Astrocyte (in vitro differentiated cells and primary cell): ENCODE data around the gene EFCC1. TPM values are rescaled to one million over a fixed set of nuclear protein-coding genes. Genes with fewer than 3 reads are reported as not detected.

Source experiments
- DNase-seq: peaks from one replicate; pipeline ENCODE4 v3.0.0-alpha.2; 2010; ENCODE audit warnings: low read depth
- FAIRE-seq: peaks from 2 replicates; lab custom pipeline; 2011; peaks lifted over from hg19 to GRCh38; lab: Jason Lieb, UNC
- H2AFZ ChIP-seq: 2 replicates; pipeline ENCODE4 v1.6.0; 2012; ENCODE audit warnings: low read depth, low read length, inconsistent platforms
- H3K27ac ChIP-seq: 2 replicates; pipeline ENCODE4 v1.5.1; 2011; ENCODE audit warnings: low read depth, low read length, inconsistent platforms
- H3K27me3 ChIP-seq: 2 replicates; pipeline ENCODE4 v1.6.0; 2011; ENCODE audit warnings: low read length, inconsistent platforms; ENCODE audit not compliant: insufficient read depth
- H3K36me3 ChIP-seq: 2 replicates; pipeline ENCODE4 v1.5.1; 2011; ENCODE audit warnings: low read length, inconsistent platforms; ENCODE audit not compliant: insufficient read depth
- H3K4me1 ChIP-seq: 2 replicates; pipeline ENCODE4 v1.5.1; 2011; ENCODE audit warnings: low read length, inconsistent platforms; ENCODE audit not compliant: insufficient read depth
- H3K4me2 ChIP-seq: 2 replicates; pipeline ENCODE4 v1.6.0; 2012; ENCODE audit warnings: low read length, inconsistent platforms
- H3K4me3 ChIP-seq: 2 replicates; pipeline ENCODE4 v1.5.1; 2011; ENCODE audit warnings: low read depth, mild to moderate bottlenecking, low read length, inconsistent platforms; ENCODE audit not compliant: insufficient read depth
- H3K79me2 ChIP-seq: 2 replicates; pipeline ENCODE4 v1.6.0; 2012; ENCODE audit warnings: mild to moderate bottlenecking, low read length, inconsistent platforms; ENCODE audit not compliant: insufficient read depth
- H3K9ac ChIP-seq: 2 replicates; pipeline ENCODE4 v1.6.0; 2012; ENCODE audit warnings: mild to moderate bottlenecking, low read length, inconsistent platforms
- H3K9me3 ChIP-seq: 2 replicates; pipeline ENCODE4 v1.5.1; 2012; ENCODE audit warnings: low read depth, mild to moderate bottlenecking, low read length, inconsistent platforms; ENCODE audit not compliant: insufficient read depth
- H4K20me1 ChIP-seq: 2 replicates; pipeline ENCODE4 v1.6.0; 2012; ENCODE audit warnings: low read length, inconsistent platforms; ENCODE audit not compliant: insufficient read depth
- H3K27ac Mint-ChIP-seq: one replicate; pipeline ENCODE4 v1.8.0; 2021; ENCODE audit warnings: mild to moderate bottlenecking, mixed read lengths; ENCODE audit not compliant: unreplicated experiment
- H3K27me3 Mint-ChIP-seq: one replicate; pipeline ENCODE4 v1.8.0; 2021; ENCODE audit warnings: low read depth, mixed read lengths; ENCODE audit not compliant: unreplicated experiment
- H3K36me3 Mint-ChIP-seq: one replicate; pipeline ENCODE4 v1.8.0; 2021; ENCODE audit warnings: low read depth, mixed read lengths; ENCODE audit not compliant: unreplicated experiment
- H3K4me1 Mint-ChIP-seq: one replicate; pipeline ENCODE4 v1.8.0; 2021; ENCODE audit warnings: low read depth, mixed read lengths; ENCODE audit not compliant: unreplicated experiment
- H3K4me3 Mint-ChIP-seq: one replicate; pipeline ENCODE4 v1.8.0; 2021; ENCODE audit warnings: mild to moderate bottlenecking, moderate library complexity, mixed read lengths; ENCODE audit not compliant: unreplicated experiment
- H3K9me3 Mint-ChIP-seq: one replicate; pipeline ENCODE4 v1.8.0; 2021; ENCODE audit warnings: mild to moderate bottlenecking, mixed read lengths; ENCODE audit not compliant: unreplicated experiment
- CTCF ChIP-seq: IDR thresholded peaks from 2 replicates; pipeline ENCODE4 v1.5.1; 2011; ENCODE audit warnings: low read depth, mild to moderate bottlenecking, inconsistent platforms, low read length, moderate library complexity; ENCODE audit not compliant: insufficient read depth
- EZH2 ChIP-seq: IDR thresholded peaks from 2 replicates; pipeline ENCODE4 v1.6.1; 2012; ENCODE audit warnings: mild to moderate bottlenecking, low read length, inconsistent platforms; ENCODE audit not compliant: insufficient read depth
- total RNA-seq: library from RNA; stranded (reverse); gene quantifications from 2 replicates; pipeline ENCODE4 v1.2.1, GENCODE V29; 2021

The EFCC1 gene
- total RNA-seq, 1 donor from 2014 or later = not detected

- H3K9me3 ChIP-seq = no peaks in the 10 kb centered on the region
- H3K9ac ChIP-seq = no peak overlapping the region
- peaks cover 29% of the 10 kb centered on the region for H3K27me3 Mint-ChIP-seq
- DNase-seq (no peak), FAIRE-seq (no peak)
- H3K4me1 ChIP-seq = peaks cover 9% of the 10 kb centered on the region
- no peaks in the 10 kb centered on the region for H3K36me3 ChIP-seq
- H3K4me3 ChIP-seq = no peak overlapping the region
- no peak overlapping the region for H3K4me3 Mint-ChIP-seq
- H4K20me1 ChIP-seq = no peaks in the 10 kb centered on the region
- H3K4me1 Mint-ChIP-seq = peaks cover 2% of the 10 kb centered on the region
- peaks cover 15% of the 10 kb centered on the region for H3K27me3 ChIP-seq
- no peaks in the 10 kb centered on the region for H3K79me2 ChIP-seq
- no peak overlapping the region for H3K4me2 ChIP-seq
- H3K36me3 Mint-ChIP-seq = peaks cover 3% of the 10 kb centered on the region
- no peak overlapping the region for H2AFZ ChIP-seq
- H3K27ac ChIP-seq = no peak overlapping the region
- peaks cover 4% of the 10 kb centered on the region for H3K9me3 Mint-ChIP-seq
- H3K27ac Mint-ChIP-seq = no peak overlapping the region
- TF ChIP-seq EZH2 (no peak), CTCF (no peak)
These were observed 22.8 kb downstream of the EFCC1 start for GRCh38 chr3:129023909-129024308.

- peaks cover 4% of the 10 kb centered on the region for H3K9me3 Mint-ChIP-seq
These were observed 24.0 kb downstream of the EFCC1 start for GRCh38 chr3:129025108-129025507.

More at GRCh38 chr3:129025108-129025507, 24.0 kb downstream of the EFCC1 start:
- Histone ChIP-seq H2AFZ (no peak overlapping the region), H3K9ac (no peak overlapping the region), H3K36me3 (no peaks in the 10 kb centered on the region), H3K4me2 (no peak overlapping the region), H3K9me3 (no peaks in the 10 kb centered on the region), H3K27ac (no peak overlapping the region), H3K27me3 (peaks cover 13% of the 10 kb centered on the region), H4K20me1 (no peaks in the 10 kb centered on the region), H3K79me2 (no peaks in the 10 kb centered on the region), H3K4me1 (peaks cover 9% of the 10 kb centered on the region), H3K4me3 (no peak overlapping the region)
- Mint-ChIP-seq H3K36me3 (peaks cover 3% of the 10 kb centered on the region), H3K27ac (no peak overlapping the region), H3K4me1 (peaks cover 2% of the 10 kb centered on the region), H3K27me3 (peaks cover 34% of the 10 kb centered on the region), H3K4me3 (no peak overlapping the region)
- TF ChIP-seq CTCF = no peak
- no peak for TF ChIP-seq EZH2
- DNase-seq (no peak), FAIRE-seq (no peak)
